ENCODE measurements around the gene PMIS2. TPM values are rescaled to one million over a fixed set of nuclear protein-coding genes. Genes with fewer than 3 reads are reported as not detected.

The PMIS2 gene
- total RNA-seq, 4 donors from 2014 or later, result not detected

GRCh38 chr19:35569281-35569781 lies 16.6 kb upstream of the PMIS2 start:
- Histone ChIP-seq H3K36me3 (no peaks in the 10 kb centered on the region), H3K4me1 (no peaks in the 10 kb centered on the region), H3K4me3 (no peak overlapping the region), H3K27ac (no peak overlapping the region), H3K9me3 (no peaks in the 10 kb centered on the region), H3K27me3 (peaks cover 12% of the 10 kb centered on the region)
- 73% methylated on average over 5 of the region's 5 CpGs for WGBS
- no peak for DNase-seq (ENCODE audit: low spot score in 2 of 2)
- TF ChIP-seq POLR2A (IDR thresholded peaks at IDR 0.05) (no peak), EP300 (IDR thresholded peaks at IDR 0.05) (no peak), POLR2AphosphoS5 (IDR thresholded peaks at IDR 0.05) (no peak), CTCF (IDR thresholded peaks at IDR 0.05) (no peak)

GRCh38 chr19:35571406-35571965 lies 14.5 kb upstream of the PMIS2 start:
- 86% methylated on average over 1 of the region's 1 CpG for WGBS

GRCh38 chr19:35577918-35578317 lies 8.1 kb upstream of the PMIS2 start:
- H3K4me3 ChIP-seq, result no peak overlapping the region
- no peaks in the 10 kb centered on the region for H3K36me3 ChIP-seq
- no peaks in the 10 kb centered on the region for H3K27me3 ChIP-seq
- H3K9me3 ChIP-seq, result peaks cover 4% of the 10 kb centered on the region
- H3K27ac ChIP-seq, result no peak overlapping the region
- no peak for TF ChIP-seq POLR2AphosphoS5 (IDR thresholded peaks at IDR 0.05)
- TF ChIP-seq POLR2A (IDR thresholded peaks at IDR 0.05), result no peak
- TF ChIP-seq CTCF (IDR thresholded peaks at IDR 0.05), result no peak
- no peak for TF ChIP-seq EP300 (IDR thresholded peaks at IDR 0.05)
- H3K4me1 ChIP-seq, result no peaks in the 10 kb centered on the region
- no peak for DNase-seq (ENCODE audit: low spot score in 2 of 2)
- 100% methylated on average over 1 of the region's 1 CpG for WGBS

More at GRCh38 chr19:35571406-35571965, 14.5 kb upstream of the PMIS2 start:
- Histone ChIP-seq H3K4me3 (no peak overlapping the region), H3K27ac (no peak overlapping the region), H3K36me3 (no peaks in the 10 kb centered on the region), H3K27me3 (no peaks in the 10 kb centered on the region), H3K9me3 (peaks cover 4% of the 10 kb centered on the region), H3K4me1 (no peaks in the 10 kb centered on the region)
- TF ChIP-seq EP300 (IDR thresholded peaks at IDR 0.05) (no peak), POLR2AphosphoS5 (IDR thresholded peaks at IDR 0.05) (no peak), CTCF (IDR thresholded peaks at IDR 0.05) (no peak), POLR2A (IDR thresholded peaks at IDR 0.05) (no peak)
- no peak for DNase-seq (ENCODE audit: low spot score in 2 of 2)

GRCh38 chr19:35578707-35579106 lies 7.3 kb upstream of the PMIS2 start:
- Histone ChIP-seq H3K4me1 (no peaks in the 10 kb centered on the region), H3K36me3 (no peaks in the 10 kb centered on the region), H3K27me3 (no peaks in the 10 kb centered on the region), H3K9me3 (peaks cover 4% of the 10 kb centered on the region), H3K4me3 (no peak overlapping the region), H3K27ac (no peak overlapping the region)
- TF ChIP-seq POLR2AphosphoS5 (IDR thresholded peaks at IDR 0.05) (no peak), CTCF (IDR thresholded peaks at IDR 0.05) (no peak), POLR2A (IDR thresholded peaks at IDR 0.05) (no peak), EP300 (IDR thresholded peaks at IDR 0.05) (no peak)
- DNase-seq (ENCODE audit: low spot score in 2 of 2), result no peak
- WGBS, result 64% methylated on average over 7 of the region's 7 CpGs

GRCh38 chr19:35582760-35583159 lies 3.2 kb upstream of the PMIS2 start:
- WGBS, result 86% methylated on average over 1 of the region's 1 CpG

More at GRCh38 chr19:35582760-35583159, 3.2 kb upstream of the PMIS2 start:
- H3K4me3 ChIP-seq, result no peak overlapping the region
- no peaks in the 10 kb centered on the region for H3K36me3 ChIP-seq
- H3K27me3 ChIP-seq, result peaks cover 20% of the 10 kb centered on the region
- TF ChIP-seq POLR2A (IDR thresholded peaks at IDR 0.05) (no peak), CTCF (IDR thresholded peaks at IDR 0.05) (no peak), EP300 (IDR thresholded peaks at IDR 0.05) (no peak), POLR2AphosphoS5 (IDR thresholded peaks at IDR 0.05) (no peak)
- no peaks in the 10 kb centered on the region for H3K4me1 ChIP-seq
- no peak for DNase-seq (ENCODE audit: low spot score in 2 of 2)
- H3K9me3 ChIP-seq, result no peaks in the 10 kb centered on the region
- H3K27ac ChIP-seq, result no peak overlapping the region

Measured in suprapubic skin (tissue), 4 donors.